ENCODE measurements around the gene XCR1. TPM values are rescaled to one million over a fixed set of nuclear protein-coding genes. Genes with fewer than 3 reads are reported as not detected.
"Not testable (repeated sequence)": the region's sequence is repeated elsewhere in the genome, so short reads cannot be mapped to it uniquely, and the experiment has no call there.

The XCR1 gene
- total and polyA plus RNA-seq, 9 of the 15 experiments (the other 6 are each of a cell fraction or from before 2014, with no cell fraction given), result not detected

DNA sequence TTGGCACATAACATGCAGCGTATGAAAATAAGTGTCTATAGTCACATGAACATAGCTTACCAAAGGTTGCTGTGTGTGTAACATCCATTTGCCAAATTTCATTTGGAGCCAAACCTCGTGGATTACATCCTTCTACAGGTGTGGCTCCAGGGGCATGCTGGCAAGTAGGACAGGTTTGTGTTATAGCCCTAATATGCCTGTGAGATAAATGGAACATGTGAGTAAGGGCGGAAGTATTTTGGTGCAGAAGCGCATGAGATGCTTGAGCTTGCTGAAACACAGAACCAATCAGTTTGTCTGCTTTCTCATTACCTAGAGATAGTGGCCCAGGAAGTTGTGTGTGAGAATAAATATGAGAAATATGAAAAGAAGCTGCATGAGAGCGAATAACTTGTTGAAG, 21.8 kb upstream of the XCR1 start:
- H3K9ac ChIP-seq (ENCODE audit: insufficient read depth in 1 of 2, low read depth in 2 of 2, low read length in 2 of 2), result no peak overlapping the region
- H4K20me1 ChIP-seq (replicated peaks; ENCODE audit: control insufficient read depth, insufficient read depth, low read length), result no peaks in the 10 kb centered on the region
- no peak for ATAC-seq
- no peaks in the 10 kb centered on the region for H3K9me3 ChIP-seq (replicated peaks; ENCODE audit: control insufficient read depth, insufficient read depth, low read depth, low read length)
- peaks cover 20 to 33% of the 10 kb centered on the region in 2 experiments for H3K27me3 ChIP-seq (ENCODE audit: control insufficient read depth in 2 of 2, insufficient read depth in 2 of 2, low read length in 2 of 2)
- ChIA-PET POLR2A (interaction anchor here (0.6 kb wide), 1 partner anchor 334 kb away, joined by 3 read pairs; no protein-coding TSS in a partner anchor), CTCF (ENCODE audit: low intra/inter-chr PET ratio) (no interaction called here)
- no peak overlapping the region for H3K4me2 ChIP-seq (ENCODE audit: insufficient read depth, low read length)
- DNase-seq (ENCODE audit: extremely low read depth in 1 of 4, low spot score in 3 of 4), result no peak
- H3K27ac ChIP-seq (ENCODE audit: extremely low read depth, low read depth, low read length), result no peak overlapping the region
- BruUV-seq (replicated peaks), result no TSS peak
- H3K4me1 ChIP-seq (replicated peaks in 1 of 2; ENCODE audit: control insufficient read depth in 2 of 2, insufficient read depth in 2 of 2, low read length in 2 of 2), result no peaks in the 10 kb centered on the region
- H3K36me3 ChIP-seq (ENCODE audit: control insufficient read depth, insufficient read depth, low read length), result no peaks in the 10 kb centered on the region
- no peak overlapping the region for H3K4me3 ChIP-seq
- H2AFZ ChIP-seq (ENCODE audit: low read depth, low read length), result no peak overlapping the region
- H3K79me2 ChIP-seq (ENCODE audit: control insufficient read depth, insufficient read depth, low read length), result no peaks in the 10 kb centered on the region
- 3% methylated on average over 5 of the region's 5 CpGs for WGBS (ENCODE audit: insufficient coverage, low coverage, missing lambda C conversion rate)
- no peak for FAIRE-seq
- TF ChIP-seq HNRNPL (IDR thresholded peaks at IDR 0.05; ENCODE audit: low read depth, low read length), result no peak
- in situ Hi-C loops (cut with MboI), result no loop called here
- no peaks in the 10 kb centered on the region for H3K9me1 ChIP-seq (ENCODE audit: control insufficient read depth, insufficient read depth, low read length)
- intact Hi-C loops (cut with micrococcal nuclease), result no loop called here

DNA sequence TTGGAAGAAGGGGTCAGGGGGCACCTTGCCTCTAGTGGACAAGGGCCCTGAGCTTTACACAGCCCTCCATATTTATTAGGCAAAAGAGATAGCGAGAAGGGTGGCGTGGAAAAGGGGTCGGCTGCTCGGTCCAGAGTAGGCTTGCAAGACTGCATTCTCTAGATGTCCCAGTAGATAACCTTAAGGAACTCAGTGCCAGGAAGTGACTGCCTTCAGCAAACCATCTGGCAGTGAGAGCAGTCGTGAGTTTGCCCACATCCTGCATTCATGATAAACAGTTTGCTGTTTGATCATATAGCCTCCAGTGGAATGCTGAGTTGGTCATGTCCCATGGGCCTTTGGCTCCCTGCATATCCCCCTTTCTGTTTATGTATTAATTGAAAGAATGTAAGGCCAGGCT, 18.9 kb upstream of the XCR1 start:
- H3K4me3 ChIP-seq; intact Hi-C loops (cut with micrococcal nuclease); H3K36me3 ChIP-seq (ENCODE audit: control insufficient read depth, insufficient read depth, low read length); FAIRE-seq; BruUV-seq (replicated peaks); in situ Hi-C loops (cut with MboI); H3K9me1 ChIP-seq (ENCODE audit: control insufficient read depth, insufficient read depth, low read length); CTCF ChIA-PET (ENCODE audit: low intra/inter-chr PET ratio); H3K27ac ChIP-seq (ENCODE audit: extremely low read depth, low read depth, low read length); DNase-seq (ENCODE audit: extremely low read depth in 1 of 4, low spot score in 3 of 4); H3K4me1 ChIP-seq (replicated peaks in 1 of 2; ENCODE audit: control insufficient read depth in 2 of 2, insufficient read depth in 2 of 2, low read length in 2 of 2); H3K4me2 ChIP-seq (ENCODE audit: insufficient read depth, low read length); H3K9ac ChIP-seq (ENCODE audit: insufficient read depth in 1 of 2, low read depth in 2 of 2, low read length in 2 of 2); H3K79me2 ChIP-seq (ENCODE audit: control insufficient read depth, insufficient read depth, low read length); H2AFZ ChIP-seq (ENCODE audit: low read depth, low read length); H3K9me3 ChIP-seq (replicated peaks; ENCODE audit: control insufficient read depth, insufficient read depth, low read depth, low read length); H4K20me1 ChIP-seq (replicated peaks; ENCODE audit: control insufficient read depth, insufficient read depth, low read length); ATAC-seq: not testable (repeated sequence)
- H3K27me3 ChIP-seq (ENCODE audit: control insufficient read depth in 2 of 2, insufficient read depth in 2 of 2, low read length in 2 of 2), result peaks cover 8 to 22% of the 10 kb centered on the region in 2 experiments; a peak in 4 of 5 replicates
- WGBS (ENCODE audit: insufficient coverage, low coverage, missing lambda C conversion rate), result 4% methylated on average over 5 of the region's 5 CpGs
- POLR2A ChIA-PET, result interaction anchor here (1.3 kb wide), 1 partner anchor 9 kb away, joined by 4 read pairs; no protein-coding TSS in a partner anchor

Measured in K562 (cell line).